ENCODE results near the gene PRDX2.

PRDX2 gene

GRCh38 chr19:12752056-12752781 is 49.4 kb downstream of the PRDX2 start:
- no peak for DNase-seq (ENCODE audit: low read depth)

- DNase-seq (ENCODE audit: low read depth) = no peak
Measured at GRCh38 chr19:12751635-12752034, 50.0 kb downstream of the PRDX2 start, which contains the start of gene BEST2. TSS of gene BEST2 (plus strand) at chr19:12751791. CDS start at chr19:12752593, 802 bp downstream.

GRCh38 chr19:12750851-12751250 is 50.7 kb downstream of the PRDX2 start:
- DNase-seq (ENCODE audit: low read depth) = no peak

- no peak for DNase-seq (ENCODE audit: low read depth)
Measured at GRCh38 chr19:12749938-12750521, 51.6 kb downstream of the PRDX2 start.

- no peak for DNase-seq (ENCODE audit: low read depth)
Measured at GRCh38 chr19:12748489-12748888, 53.1 kb downstream of the PRDX2 start.

Data from activated T-cell treated with anti-CD3 and anti-CD28 coated beads for 1 hour (primary cell).